HepG2 (cell line): ENCODE measurements around the gene ABCC3. TPM values are rescaled to one million over a fixed set of nuclear protein-coding genes. Genes with fewer than 3 reads are reported as not detected.

Source experiments
- ATAC-seq: fragments of 200-7000 bp; cut with Tn5 transposase; 3 replicates; pipeline ENCODE4 v1.9.1; 2020; ENCODE audit warnings: mild to moderate bottlenecking, moderate library complexity
- BruUV-seq: library from RNA; stranded (reverse); fragments of 400-500 nt; replicated peaks from 2 replicates; lab custom pipeline; 2021; lab: Mats Ljungman, UMichigan
- CTCF ChIA-PET: fragments of 300-600 bp; formaldehyde crosslinking; extraction: SDS; loops from one replicate; lab custom pipeline; 2021; ENCODE audit warnings: low total read pairs, inconsistent platforms, low intra/inter-chr PET ratio; lab: Yijun Ruan, JAX
- POLR2A ChIA-PET: fragments of 350-600 bp; sonication (Branson Sonifier 250); formaldehyde crosslinking; loops from one replicate; lab custom pipeline; 2020; ENCODE audit warnings: antibody characterized with exemption, inconsistent platforms; lab: Yijun Ruan, JAX
- DNase-seq: peaks from one replicate; pipeline ENCODE4 v3.0.0-alpha.2; 2015; ENCODE audit warnings: low spot score
- FAIRE-seq: peaks from 3 replicates; lab custom pipeline; 2011; peaks lifted over from hg19 to GRCh38; lab: Jason Lieb, UNC
- H2AFZ ChIP-seq: one replicate; pipeline ENCODE4 v1.6.1; 2011; ENCODE audit warnings: low read length, inconsistent platforms
- H3K27ac ChIP-seq: fragments of 300-600 bp; 3 replicates; pipeline ENCODE4 v1.8.0; 2011; ENCODE audit warnings: mixed run types, mild to moderate bottlenecking, mixed read lengths, low read length, inconsistent platforms; ENCODE audit not compliant: insufficient read depth; ENCODE audit errors: extremely low read length
- H3K27me3 ChIP-seq, 2 experiments: fragments of 200-600 bp in 1 of 2; 2 replicates in 1 of 2; 3 replicates in 1 of 2; pipeline versions ENCODE4 v1.6.0 to v1.8.0; 2011; ENCODE audit warnings: low read length in 2 of 2, mild to moderate bottlenecking in 2 of 2, moderate library complexity in 2 of 2, inconsistent platforms in 1 of 2; ENCODE audit not compliant: insufficient read depth in 2 of 2, control insufficient read depth in 1 of 2
- H3K36me3 ChIP-seq, 2 experiments: fragments of 200-600 bp in 1 of 2; replicated peaks in 1 of 2; 2 replicates in 1 of 2; 3 replicates in 1 of 2; pipeline versions ENCODE4 v1.5.1 to v1.8.0; 2011; ENCODE audit warnings: low read length in 2 of 2, inconsistent platforms in 1 of 2; ENCODE audit not compliant: insufficient read depth in 2 of 2, control insufficient read depth in 1 of 2
- H3K4me1 ChIP-seq: 2 replicates; pipeline ENCODE4 v1.5.1; 2012; ENCODE audit warnings: low read length, inconsistent platforms; ENCODE audit not compliant: insufficient read depth
- H3K4me2 ChIP-seq: 2 replicates; pipeline ENCODE4 v1.6.0; 2011; ENCODE audit warnings: low read depth, low read length, inconsistent platforms
- H3K4me3 ChIP-seq, 3 experiments: fragments of 200-600 bp in 1 of 3; sonication (generic), shearing (Covaris generic) in 1 of 3; replicated peaks in 1 of 3; 2 replicates each; pipeline ENCODE4 v1.5.1; 2011 to 2016; ENCODE audit warnings: low read length in 3 of 3, inconsistent platforms in 2 of 3, low read depth in 2 of 3, mild to moderate bottlenecking in 2 of 3, control low read depth in 1 of 3, mixed read lengths in 1 of 3; ENCODE audit not compliant: insufficient read depth in 1 of 3
- H3K79me2 ChIP-seq: one replicate; pipeline ENCODE4 v1.6.1; 2011; ENCODE audit warnings: low read length, inconsistent platforms; ENCODE audit not compliant: insufficient read depth
- H3K9ac ChIP-seq: 2 replicates; pipeline ENCODE4 v1.6.0; 2011; ENCODE audit warnings: mild to moderate bottlenecking, low read depth, low read length, inconsistent platforms; ENCODE audit not compliant: insufficient read depth
- H3K9me3 ChIP-seq: 2 replicates; pipeline ENCODE4 v1.5.1; 2012; ENCODE audit warnings: mild to moderate bottlenecking, low read length
- H4K20me1 ChIP-seq: 2 replicates; pipeline ENCODE4 v1.6.0; 2011; ENCODE audit warnings: inconsistent platforms, mild to moderate bottlenecking, low read length, moderate library complexity; ENCODE audit not compliant: insufficient read depth
- ATF3 ChIP-seq: sonication (generic); formaldehyde crosslinking; IDR thresholded peaks from 2 replicates; pipeline ENCODE4 v1.4.0; 2020; ENCODE audit warnings: missing genetic modification reagents
- CENPBD1 ChIP-seq: sonication (generic); formaldehyde crosslinking; IDR thresholded peaks from 2 replicates; pipeline ENCODE4 v1.8.0; 2022; ENCODE audit warnings: missing genetic modification reagents, low read depth, mild to moderate bottlenecking, borderline replicate concordance
- CSRNP1 ChIP-seq: sonication (generic); formaldehyde crosslinking; IDR thresholded peaks from 2 replicates; pipeline ENCODE4 v1.8.1; 2023; ENCODE audit warnings: mild to moderate bottlenecking, missing genetic modification reagents
- PBX3 ChIP-seq: sonication (generic); formaldehyde crosslinking; IDR thresholded peaks from 2 replicates; pipeline ENCODE4 v1.8.1; 2023; ENCODE audit warnings: missing genetic modification reagents, inconsistent platforms, borderline replicate concordance
- WGBS: methylation state at CpG from one replicate; pipeline ENCODE4 v1.1.6; 2017; ENCODE audit warnings: low lambda C conversion rate; 5-methylcytosine and 5-hydroxymethylcytosine counted together
- in situ Hi-C: cut with HindIII; loops from 2 replicates; pipeline ENCODE4 v1.10.0; 2017; ENCODE audit warnings: low pct_unique_long_range_greater_than_20kb; ENCODE audit not compliant: extremely low pct_ligation_motif_present
- intact Hi-C: fragments of 100-400 bp; cut with micrococcal nuclease; formaldehyde crosslinking; loops from one replicate; pipeline ENCODE4 v1.10.0; 2022; ENCODE audit not compliant: unreplicated experiment
- polyA plus RNA-seq, 8 experiments: library from polyadenylated mRNA; depleted of rRNA in 3 of 8; stranded (reverse) in 7 of 8; unstranded in 1 of 8; fragments of >200 nt; fragmentation: Illumina TruSeq in 4 of 8; extraction: Trizol in 4 of 8; gene quantifications; 2 replicates each; pipeline versions ENCODE4 v1.2.1 to v1.2.3, GENCODE V29; 2011 to 2016; ENCODE audit warnings: low read depth in 4 of 8, missing spikeins in 1 of 8, mixed read lengths in 1 of 8; ENCODE audit not compliant: insufficient read depth in 1 of 8
- total RNA-seq, 5 experiments: library from RNA; depleted of rRNA; stranded (reverse); fragments of >200 nt; fragmentation: Illumina TruSeq; extraction: Trizol; gene quantifications; 2 replicates each; pipeline ENCODE4 v1.2.3, GENCODE V29; 2016; ENCODE audit warnings: low read depth in 1 of 5
- TF ChIP-seq, protein P1 (sequence below): sonication (generic); formaldehyde crosslinking; IDR thresholded peaks from 2 replicates; pipeline ENCODE4 v1.9.0; 2022; ENCODE audit warnings: low read depth, missing genetic modification reagents
- TF ChIP-seq, protein P2 (sequence below): sonication (generic); formaldehyde crosslinking; IDR thresholded peaks from 2 replicates; pipeline ENCODE4; 2020; ENCODE audit warnings: missing genetic modification reagents, mild to moderate bottlenecking, borderline replicate concordance

ABCC3 gene
- total and polyA plus RNA-seq, 2 of the 13 experiments (the other 11 are each of a cell fraction or from before 2014, with no cell fraction given), result 25.2 to 50.7 TPM

DNA sequence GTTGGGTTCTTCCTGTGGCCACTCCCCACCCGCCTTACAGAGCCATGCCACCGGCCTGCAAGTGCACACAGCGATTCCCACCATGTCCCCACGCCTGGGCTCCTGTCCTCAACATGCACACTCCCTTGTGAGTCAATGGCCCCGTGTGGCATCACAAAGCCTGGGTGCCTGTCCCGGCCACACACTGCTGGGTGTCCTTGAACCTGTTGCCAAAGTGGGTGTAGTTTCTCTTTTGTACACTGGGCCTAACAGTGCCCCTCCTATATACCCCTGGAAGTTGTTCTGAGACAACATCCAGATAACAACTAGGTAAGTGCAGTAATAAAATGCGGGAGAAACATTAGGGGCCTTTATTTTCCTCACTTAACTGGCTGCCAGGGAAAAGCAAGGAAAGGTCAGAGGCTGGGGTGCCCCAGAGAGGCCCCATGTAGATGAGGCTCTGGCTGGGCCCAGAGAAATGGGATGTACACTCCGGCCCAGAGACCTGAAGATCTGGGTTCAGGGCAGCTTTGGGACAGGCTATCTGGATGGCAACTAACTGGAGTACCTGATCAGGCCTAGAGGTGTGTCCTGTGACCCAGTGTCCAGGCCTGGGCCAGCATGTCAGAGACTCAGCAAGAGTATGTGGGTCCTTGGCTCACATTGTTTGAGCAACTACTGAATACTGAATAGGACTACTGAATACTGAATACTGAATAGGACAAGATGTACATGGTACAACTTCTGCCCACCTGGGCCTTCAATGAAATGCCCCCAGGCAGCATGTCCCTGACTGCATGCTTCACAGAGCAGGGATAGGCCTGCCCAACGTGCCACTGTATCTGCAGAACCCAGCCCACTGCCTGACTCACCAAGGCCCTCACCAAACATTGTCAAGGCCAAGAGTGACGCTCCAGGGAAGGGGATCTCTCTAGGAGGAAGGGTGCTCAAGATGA lies 8.3 kb downstream of the ABCC3 start:
- H3K79me2 ChIP-seq, result peaks cover under 1% of the 10 kb centered on the region
- no peak overlapping the region for H3K4me3 ChIP-seq
- in situ Hi-C loops, result no loop called here
- no peaks in the 10 kb centered on the region for H4K20me1 ChIP-seq
- no peaks in the 10 kb centered on the region for H3K9me3 ChIP-seq
- ChIA-PET CTCF (no interaction called here), POLR2A (interaction anchor here (0.9 to 5.3 kb wide), 2 partner anchors 26 to 41 kb away, joined by 3 to 39 read pairs; no protein-coding TSS in a partner anchor)
- H3K27ac ChIP-seq, result peak overlapping the region; percentile 11
- H3K4me2 ChIP-seq, result peak overlapping the region; percentile 1; the same call in 1 of the 2 replicates
- FAIRE-seq, result no peak
- no peaks in the 10 kb centered on the region for H3K27me3 ChIP-seq
- BruUV-seq, result no TSS peak
- peaks cover 91% of the 10 kb centered on the region for H3K4me1 ChIP-seq
- WGBS, result 50% methylated on average over 8 of the region's 10 CpGs
- no peak overlapping the region; the same call in 1 of the 2 replicates for H3K9ac ChIP-seq
- H3K36me3 ChIP-seq, result 0 out of 5 replicates have a peak, but pooled peaks cover 0 to 4% of the 10 kb centered on the region in 2 experiments
- intact Hi-C loops, result no loop called here
- H2AFZ ChIP-seq, result no peak overlapping the region
- DNase-seq, result peak; percentile 71
- peak; percentile 34 for ATAC-seq
- TF ChIP-seq ATF3 (CRISPR knock-in tag) (no peak), CENPBD1 (CRISPR knock-in tag) (no peak), CSRNP1 (CRISPR knock-in tag) (no peak), PBX3 (no peak)
- TF ChIP-seq, protein P1, sequence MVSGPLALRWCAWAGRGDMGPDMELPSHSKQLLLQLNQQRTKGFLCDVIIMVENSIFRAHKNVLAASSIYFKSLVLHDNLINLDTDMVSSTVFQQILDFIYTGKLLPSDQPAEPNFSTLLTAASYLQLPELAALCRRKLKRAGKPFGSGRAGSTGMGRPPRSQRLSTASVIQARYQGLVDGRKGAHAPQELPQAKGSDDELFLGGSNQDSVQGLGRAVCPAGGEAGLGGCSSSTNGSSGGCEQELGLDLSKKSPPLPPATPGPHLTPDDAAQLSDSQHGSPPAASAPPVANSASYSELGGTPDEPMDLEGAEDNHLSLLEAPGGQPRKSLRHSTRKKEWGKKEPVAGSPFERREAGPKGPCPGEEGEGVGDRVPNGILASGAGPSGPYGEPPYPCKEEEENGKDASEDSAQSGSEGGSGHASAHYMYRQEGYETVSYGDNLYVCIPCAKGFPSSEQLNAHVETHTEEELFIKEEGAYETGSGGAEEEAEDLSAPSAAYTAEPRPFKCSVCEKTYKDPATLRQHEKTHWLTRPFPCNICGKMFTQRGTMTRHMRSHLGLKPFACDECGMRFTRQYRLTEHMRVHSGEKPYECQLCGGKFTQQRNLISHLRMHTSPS (CRISPR knock-in tag), result peak; percentile 76; the same call in 1 of the 2 replicates
- TF ChIP-seq, protein P2, sequence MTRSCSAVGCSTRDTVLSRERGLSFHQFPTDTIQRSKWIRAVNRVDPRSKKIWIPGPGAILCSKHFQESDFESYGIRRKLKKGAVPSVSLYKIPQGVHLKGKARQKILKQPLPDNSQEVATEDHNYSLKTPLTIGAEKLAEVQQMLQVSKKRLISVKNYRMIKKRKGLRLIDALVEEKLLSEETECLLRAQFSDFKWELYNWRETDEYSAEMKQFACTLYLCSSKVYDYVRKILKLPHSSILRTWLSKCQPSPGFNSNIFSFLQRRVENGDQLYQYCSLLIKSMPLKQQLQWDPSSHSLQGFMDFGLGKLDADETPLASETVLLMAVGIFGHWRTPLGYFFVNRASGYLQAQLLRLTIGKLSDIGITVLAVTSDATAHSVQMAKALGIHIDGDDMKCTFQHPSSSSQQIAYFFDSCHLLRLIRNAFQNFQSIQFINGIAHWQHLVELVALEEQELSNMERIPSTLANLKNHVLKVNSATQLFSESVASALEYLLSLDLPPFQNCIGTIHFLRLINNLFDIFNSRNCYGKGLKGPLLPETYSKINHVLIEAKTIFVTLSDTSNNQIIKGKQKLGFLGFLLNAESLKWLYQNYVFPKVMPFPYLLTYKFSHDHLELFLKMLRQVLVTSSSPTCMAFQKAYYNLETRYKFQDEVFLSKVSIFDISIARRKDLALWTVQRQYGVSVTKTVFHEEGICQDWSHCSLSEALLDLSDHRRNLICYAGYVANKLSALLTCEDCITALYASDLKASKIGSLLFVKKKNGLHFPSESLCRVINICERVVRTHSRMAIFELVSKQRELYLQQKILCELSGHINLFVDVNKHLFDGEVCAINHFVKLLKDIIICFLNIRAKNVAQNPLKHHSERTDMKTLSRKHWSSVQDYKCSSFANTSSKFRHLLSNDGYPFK (CRISPR knock-in tag), result no peak
